Sigmoid colon (tissue), 7 donors: ENCODE results near the gene PCBP3. TPM values are rescaled to one million over a fixed set of nuclear protein-coding genes. Genes with fewer than 3 reads are reported as not detected.

Experiments used
- DNase-seq: peaks from one replicate; pipeline ENCODE4 v3.0.0-alpha.2; 2019
- H3K27ac ChIP-seq, 4 donors: fragments of 200-600 bp; sonication (generic); one replicate each; pipeline ENCODE4 v1.5.1; 2016 to 2019; ENCODE audit warnings: mild to moderate bottlenecking in 1 of 4
- H3K27me3 ChIP-seq, 3 donors: fragments of 200-600 bp; sonication (generic); one replicate each; pipeline ENCODE4 v1.5.1; 2019; ENCODE audit warnings: mild to moderate bottlenecking in 1 of 3
- H3K36me3 ChIP-seq, 4 donors: fragments of 200-600 bp; sonication (generic); one replicate each; pipeline ENCODE4 v1.5.1; 2016 to 2019
- H3K4me1 ChIP-seq, 4 donors: fragments of 200-600 bp; sonication (generic); one replicate each; pipeline ENCODE4 v1.5.1; 2017 to 2019
- H3K4me3 ChIP-seq, 4 donors: fragments of 200-600 bp; sonication (generic); one replicate each; pipeline ENCODE4 v1.5.1; 2017 to 2019; ENCODE audit warnings: mild to moderate bottlenecking in 2 of 4, moderate library complexity in 1 of 4
- H3K9me3 ChIP-seq, 4 donors: fragments of 200-600 bp in 3 of 4; sonication (generic) in 3 of 4; one replicate each; pipeline versions ENCODE4 v1.5.1 to v1.6.1; 2013 to 2019
- EP300 ChIP-seq, 4 donors: sonication (generic); formaldehyde crosslinking; IDR thresholded peaks; one replicate each; pipeline ENCODE4 v1.6.1; 2017; ENCODE audit warnings: antibody characterized with exemption in 4 of 4
- POLR2A ChIP-seq, 2 donors: fragments of 450-650 bp; IDR thresholded peaks; one replicate each; pipeline ENCODE4 v1.6.1; 2016; ENCODE audit warnings: antibody characterized with exemption in 2 of 2, mild to moderate bottlenecking in 2 of 2, moderate library complexity in 2 of 2
- POLR2AphosphoS5 ChIP-seq, 4 donors: sonication (generic); formaldehyde crosslinking; IDR thresholded peaks; one replicate each; pipeline ENCODE4 v1.6.1; 2017; ENCODE audit warnings: antibody characterized with exemption in 4 of 4
- WGBS, 2 donors: extraction: QIAGEN DNeasy Blood & Tissue Kit; methylation state at CpG; one replicate each; pipeline ENCODE4 v1.1.7; 2013; 5-methylcytosine and 5-hydroxymethylcytosine counted together
- intact Hi-C: fragments of 100-400 bp; cut with DNase I; formaldehyde crosslinking; loops from one replicate; pipeline ENCODE4 v1.15.1; 2023
- polyA plus RNA-seq, 3 donors: library from polyadenylated mRNA; stranded (reverse); fragments of 200-250 nt; gene quantifications; one replicate each; pipeline ENCODE4 v1.2.3, GENCODE V29; 2013
- total RNA-seq, 4 donors: library from RNA; depleted of rRNA; stranded (reverse); fragments of >200 nt; gene quantifications; one replicate each; pipeline ENCODE4 v1.1.0, GENCODE V29; 2016
- TF ChIP-seq, protein P1 (sequence below), 4 experiments: fragments of 450-650 bp in 3 of 4; fragments of 200-600 bp in 1 of 4; IDR thresholded peaks; one replicate each; pipeline ENCODE4 v1.5.1; 2016 to 2019; ENCODE audit warnings: antibody characterized with exemption in 4 of 4, mild to moderate bottlenecking in 3 of 4, moderate library complexity in 2 of 4
- donor health status: healthy with polysubstance abuse.
- donor health status: Bipolar disorder and iron deficiency.
- donor health status: healthy.

PCBP3 gene
- total and polyA plus RNA-seq, 7 donors: 1.2 to 21.3 (median 8.2) TPM

DNA sequence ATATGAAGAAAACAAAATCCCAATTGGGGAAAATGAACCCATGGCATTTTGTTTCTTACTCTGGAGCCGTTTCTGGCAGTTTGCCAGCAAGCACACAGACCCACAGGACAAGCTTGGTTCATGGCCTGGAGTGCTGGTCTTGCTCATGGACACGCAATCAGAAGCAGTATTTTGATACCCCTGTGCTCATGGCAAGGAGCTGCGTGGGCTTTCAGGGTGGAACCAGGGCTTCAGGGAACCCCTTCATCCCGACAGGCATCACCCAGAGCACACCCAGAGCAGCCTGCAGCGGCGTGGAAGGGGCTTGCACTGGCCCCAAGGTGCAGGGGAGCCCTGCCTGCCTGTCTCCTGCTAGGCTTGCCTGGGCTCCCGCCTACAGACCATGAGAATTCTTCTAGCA lies 45.4 kb upstream of the PCBP3 start:
- 50 to 76% methylated on average over 7 of the region's 7 CpGs for WGBS, 2 donors
- Histone ChIP-seq H3K4me3 (no peak overlapping the region), H3K4me1 (no peaks in the 10 kb centered on the region), H3K36me3 (no peaks in the 10 kb centered on the region), H3K27ac (no peak overlapping the region), H3K9me3 (no peaks in the 10 kb centered on the region), H3K27me3 (no peaks in the 10 kb centered on the region)
- peak; percentile 35 for DNase-seq
- intact Hi-C loops: loop anchor here (5.0 kb wide), 1 partner anchor 224 kb away; no protein-coding TSS in a partner anchor
- TF ChIP-seq POLR2AphosphoS5 (IDR thresholded peaks at IDR 0.05): no peak
- TF ChIP-seq, protein P1, sequence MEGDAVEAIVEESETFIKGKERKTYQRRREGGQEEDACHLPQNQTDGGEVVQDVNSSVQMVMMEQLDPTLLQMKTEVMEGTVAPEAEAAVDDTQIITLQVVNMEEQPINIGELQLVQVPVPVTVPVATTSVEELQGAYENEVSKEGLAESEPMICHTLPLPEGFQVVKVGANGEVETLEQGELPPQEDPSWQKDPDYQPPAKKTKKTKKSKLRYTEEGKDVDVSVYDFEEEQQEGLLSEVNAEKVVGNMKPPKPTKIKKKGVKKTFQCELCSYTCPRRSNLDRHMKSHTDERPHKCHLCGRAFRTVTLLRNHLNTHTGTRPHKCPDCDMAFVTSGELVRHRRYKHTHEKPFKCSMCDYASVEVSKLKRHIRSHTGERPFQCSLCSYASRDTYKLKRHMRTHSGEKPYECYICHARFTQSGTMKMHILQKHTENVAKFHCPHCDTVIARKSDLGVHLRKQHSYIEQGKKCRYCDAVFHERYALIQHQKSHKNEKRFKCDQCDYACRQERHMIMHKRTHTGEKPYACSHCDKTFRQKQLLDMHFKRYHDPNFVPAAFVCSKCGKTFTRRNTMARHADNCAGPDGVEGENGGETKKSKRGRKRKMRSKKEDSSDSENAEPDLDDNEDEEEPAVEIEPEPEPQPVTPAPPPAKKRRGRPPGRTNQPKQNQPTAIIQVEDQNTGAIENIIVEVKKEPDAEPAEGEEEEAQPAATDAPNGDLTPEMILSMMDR (IDR thresholded peaks at IDR 0.05): no peak
- TF ChIP-seq POLR2A (IDR thresholded peaks at IDR 0.05): no peak
- no peak for TF ChIP-seq EP300 (IDR thresholded peaks at IDR 0.05)

DNA sequence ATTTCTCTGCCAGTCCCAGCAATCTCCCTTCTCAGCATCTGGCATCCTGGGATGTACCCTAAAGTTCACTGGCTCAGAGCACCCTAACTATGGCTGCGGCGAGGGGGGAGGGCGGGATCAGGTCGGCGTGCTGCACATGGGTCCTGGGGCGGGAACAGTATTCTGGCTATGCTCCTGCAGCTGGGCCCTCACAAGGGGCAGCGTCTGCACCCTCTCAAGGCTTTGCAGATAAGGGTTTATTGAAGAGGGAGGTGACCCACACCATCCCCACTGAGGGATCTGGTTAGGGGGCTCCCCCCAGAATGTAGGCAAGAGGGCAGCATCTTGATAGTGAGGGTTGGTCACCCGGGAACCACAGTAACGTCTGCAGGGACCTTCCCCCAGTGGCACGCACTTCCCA lies 44.9 kb upstream of the PCBP3 start:
- 78 to 88% methylated on average over 10 of the region's 10 CpGs for WGBS, 2 donors
- intact Hi-C loops: loop anchor here (5.0 kb wide), 1 partner anchor 224 kb away; no protein-coding TSS in a partner anchor

DNA sequence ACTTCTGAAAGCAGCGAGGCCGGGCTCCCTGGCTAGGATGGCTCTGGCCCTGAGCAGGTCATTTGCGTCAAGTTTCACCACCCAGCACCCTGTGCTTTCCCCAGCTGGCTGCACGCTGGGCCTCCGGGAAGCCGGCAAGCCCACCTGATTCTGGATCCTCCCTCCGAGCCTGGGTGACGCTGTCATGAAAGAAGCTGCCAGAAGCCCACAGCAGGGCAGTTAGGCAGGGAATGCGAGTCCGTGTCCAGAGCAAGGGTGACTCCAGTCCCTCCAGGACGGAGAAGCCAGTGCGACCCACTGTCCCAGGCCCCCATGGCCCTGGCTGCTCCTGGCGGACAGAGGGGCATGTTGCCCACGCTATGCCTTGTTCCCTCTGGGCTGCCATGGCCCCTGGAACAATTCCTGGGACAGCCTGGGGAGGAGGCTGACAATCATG lies 44.4 kb upstream of the PCBP3 start:
- DNase-seq: peak; percentile 53
- no peaks in the 10 kb centered on the region for H3K27me3 ChIP-seq
- no peak overlapping the region for H3K4me3 ChIP-seq
- WGBS, 2 donors: 85 to 93% methylated on average over 14 of the region's 14 CpGs
- H3K36me3 ChIP-seq: no peaks in the 10 kb centered on the region
- H3K9me3 ChIP-seq: peaks cover 0 to 2% (median 0%) of the 10 kb centered on the region in 4 donors
- intact Hi-C loops: loop anchor here (5.0 kb wide), 1 partner anchor 223 kb away; no protein-coding TSS in a partner anchor
- no peaks in the 10 kb centered on the region for H3K4me1 ChIP-seq
- no peak overlapping the region for H3K27ac ChIP-seq
- no peak for TF ChIP-seq POLR2A (IDR thresholded peaks at IDR 0.05)
- TF ChIP-seq POLR2AphosphoS5 (IDR thresholded peaks at IDR 0.05): no peak

More for the DNA sequence above, 44.9 kb upstream of the PCBP3 start:
- Histone ChIP-seq H3K4me3 (no peak overlapping the region), H3K4me1 (no peaks in the 10 kb centered on the region), H3K36me3 (no peaks in the 10 kb centered on the region), H3K27ac (no peak overlapping the region), H3K27me3 (no peaks in the 10 kb centered on the region), H3K9me3 (peaks cover 0 to 2% (median 0%) of the 10 kb centered on the region in 4 donors)
- DNase-seq: peak; percentile 51
- no peak for TF ChIP-seq EP300 (IDR thresholded peaks at IDR 0.05)

DNA sequence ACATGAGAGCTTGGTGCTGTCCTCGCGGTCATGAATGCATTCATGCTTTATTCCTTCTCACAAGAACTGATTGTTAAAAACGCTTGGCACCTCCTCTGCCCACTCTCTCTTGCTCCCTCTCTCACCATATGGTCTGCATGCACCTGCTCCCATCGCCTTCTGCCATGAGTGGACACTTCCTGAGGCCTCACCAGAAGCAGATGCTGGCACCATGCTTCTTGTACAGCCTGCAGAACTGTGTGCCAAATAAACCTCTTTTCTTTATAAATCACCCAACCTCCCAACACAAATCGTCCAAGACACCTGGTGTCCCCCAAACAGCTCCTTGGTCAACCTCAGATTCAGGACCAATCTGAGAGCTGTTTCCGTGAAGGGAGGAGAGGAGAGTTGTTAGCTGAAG lies 43.3 kb upstream of the PCBP3 start:
- Histone ChIP-seq H3K4me3 (no peak overlapping the region), H3K4me1 (no peaks in the 10 kb centered on the region), H3K27me3 (no peaks in the 10 kb centered on the region), H3K36me3 (no peaks in the 10 kb centered on the region), H3K27ac (no peak overlapping the region), H3K9me3 (peaks cover 0 to 2% (median 0%) of the 10 kb centered on the region in 4 donors)
- no peak for DNase-seq
- intact Hi-C loops: no loop called here
- TF ChIP-seq EP300 (IDR thresholded peaks at IDR 0.05): no peak
- TF ChIP-seq POLR2AphosphoS5 (IDR thresholded peaks at IDR 0.05): no peak
- TF ChIP-seq, protein P1 (IDR thresholded peaks at IDR 0.05): no peak
- TF ChIP-seq POLR2A (IDR thresholded peaks at IDR 0.05): no peak
- WGBS, 2 donors: 70 to 86% methylated on average over 6 of the region's 6 CpGs

DNA sequence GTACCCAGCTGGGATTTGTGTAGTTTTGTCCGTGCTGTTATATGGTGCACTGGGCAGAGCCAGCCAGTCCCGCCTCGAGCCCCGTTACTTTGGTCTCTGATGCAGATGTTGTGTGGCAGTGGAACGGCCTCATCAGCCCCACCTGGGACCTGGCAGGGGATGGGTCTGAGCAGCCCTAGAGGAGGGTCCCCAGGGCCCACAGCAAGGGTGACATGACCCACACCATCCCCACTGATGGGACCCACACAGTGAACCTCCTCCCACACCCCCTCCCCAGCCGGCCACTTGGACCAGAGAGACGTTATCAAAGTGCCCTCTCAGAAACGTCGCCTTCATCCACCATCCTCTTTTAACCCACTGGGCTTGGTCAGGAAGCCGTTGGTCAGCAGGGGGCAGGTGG lies 42.0 kb upstream of the PCBP3 start:
- Histone ChIP-seq H3K27me3 (no peaks in the 10 kb centered on the region), H3K4me1 (no peaks in the 10 kb centered on the region), H3K4me3 (no peak overlapping the region), H3K9me3 (peaks cover 0 to 2% (median 0%) of the 10 kb centered on the region in 4 donors), H3K36me3 (no peaks in the 10 kb centered on the region), H3K27ac (no peak overlapping the region)
- DNase-seq: no peak
- intact Hi-C loops: no loop called here
- 82 to 83% methylated on average over 10 of the region's 10 CpGs for WGBS, 2 donors
- TF ChIP-seq POLR2AphosphoS5 (IDR thresholded peaks at IDR 0.05): no peak

DNA sequence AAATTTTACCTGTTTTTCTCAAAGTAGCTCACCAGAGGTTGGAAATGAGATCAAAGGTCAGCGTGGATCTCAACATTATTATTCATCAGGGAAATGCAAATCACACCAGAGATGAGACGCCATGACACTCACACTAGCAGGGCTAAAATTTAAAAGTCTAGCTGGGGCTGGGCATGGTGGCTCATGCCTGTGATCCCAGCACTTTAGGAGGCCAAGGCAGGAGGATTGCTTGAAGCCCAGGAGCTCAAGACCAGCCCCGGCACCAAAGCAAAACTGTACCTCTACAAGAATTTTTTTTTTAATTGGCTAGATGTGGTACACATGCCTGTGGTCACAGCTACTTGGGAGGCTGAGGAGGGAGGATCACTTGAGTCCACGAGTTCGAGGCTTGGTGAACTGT lies 41.4 kb upstream of the PCBP3 start:
- TF ChIP-seq, protein P1 (IDR thresholded peaks at IDR 0.05): no peak
- TF ChIP-seq POLR2A (IDR thresholded peaks at IDR 0.05): no peak
- TF ChIP-seq POLR2AphosphoS5 (IDR thresholded peaks at IDR 0.05): no peak
- no peak for TF ChIP-seq EP300 (IDR thresholded peaks at IDR 0.05)
- Histone ChIP-seq H3K27me3 (no peaks in the 10 kb centered on the region), H3K4me1 (no peaks in the 10 kb centered on the region), H3K4me3 (no peak overlapping the region), H3K9me3 (peaks cover 0 to 2% (median 0%) of the 10 kb centered on the region in 4 donors), H3K27ac (no peak overlapping the region), H3K36me3 (no peaks in the 10 kb centered on the region)
- 82 to 89% methylated on average over 5 of the region's 5 CpGs for WGBS, 2 donors
- intact Hi-C loops: no loop called here
- no peak for DNase-seq
